ENCODE measurements around the gene TBX3. TPM values are rescaled to one million over a fixed set of nuclear protein-coding genes. Genes with fewer than 3 reads are reported as not detected.

Gene TBX3
- total RNA-seq, 4 donors from 2014 or later: 15.2 to 48.1 (median 35.4) TPM

GRCh38 chr12:114665411-114666260, 18.3 kb downstream of the TBX3 start:
- H3K4me3 ChIP-seq (ENCODE audit: low read depth, poor library complexity, severe bottlenecking): no peak overlapping the region
- no peak for DNase-seq (ENCODE audit: low spot score in 2 of 2)
- no peak for TF ChIP-seq CTCF (IDR thresholded peaks at IDR 0.05)
- TF ChIP-seq POLR2A (IDR thresholded peaks at IDR 0.05): no peak
- intact Hi-C loops (cut with DNase I; ENCODE audit: low total_unique reads): loop anchor here (5.0 to 10.0 kb wide), 3 partner anchors 969 to 1252 kb away; no protein-coding TSS in a partner anchor
- WGBS, 2 donors: 33 to 34% methylated on average over 47 to 54 of the region's 54 CpGs

DNA sequence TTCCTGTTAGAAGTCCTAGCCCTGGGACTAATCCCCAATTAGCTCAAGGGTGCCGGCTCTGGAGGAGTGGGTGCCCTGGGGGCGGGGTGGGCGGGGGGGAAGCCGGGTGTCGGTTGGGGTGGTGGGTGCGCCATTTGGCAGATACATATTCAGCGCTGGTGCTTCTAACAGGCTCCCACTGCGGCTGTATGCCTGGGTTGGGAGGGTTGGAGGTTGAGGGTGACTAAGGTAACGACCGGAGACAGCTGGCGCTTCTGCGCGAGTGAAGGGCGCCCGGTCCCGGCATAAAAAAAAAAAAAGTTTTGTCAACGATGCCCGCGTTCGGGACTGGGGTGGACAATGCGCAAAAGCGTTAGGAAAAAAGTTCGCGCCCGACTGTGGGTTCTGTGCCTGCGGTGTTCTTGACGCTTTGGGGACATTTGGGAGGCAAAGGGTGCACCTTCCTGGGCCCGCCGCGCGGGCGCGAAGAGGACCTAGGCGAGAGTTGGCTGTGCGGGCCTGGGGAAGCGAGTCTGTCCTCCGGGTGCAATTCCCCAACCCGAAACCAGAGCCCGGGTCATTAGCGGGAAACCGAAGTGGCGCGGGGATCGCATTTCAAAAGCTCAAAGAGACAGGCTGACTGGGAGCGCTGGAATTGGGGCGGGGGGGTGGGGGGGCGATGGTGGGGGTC, 19.2 kb downstream of the TBX3 start:
- DNase-seq (ENCODE audit: low spot score in 2 of 2): no peak
- WGBS, 2 donors: 15 to 21% methylated on average over 36 to 45 of the region's 47 CpGs
- no peak overlapping the region for H3K4me3 ChIP-seq (ENCODE audit: low read depth, poor library complexity, severe bottlenecking)
- TF ChIP-seq POLR2A (IDR thresholded peaks at IDR 0.05): no peak
- TF ChIP-seq CTCF (IDR thresholded peaks at IDR 0.05): no peak
- intact Hi-C loops (cut with DNase I; ENCODE audit: low total_unique reads): loop anchor here (5.0 to 10.0 kb wide), 3 partner anchors 970 to 1253 kb away; no protein-coding TSS in a partner anchor

- no peak overlapping the region for H3K4me3 ChIP-seq (ENCODE audit: low read depth, poor library complexity, severe bottlenecking)
- 0 to 4% methylated on average over 3 of the region's 3 CpGs for WGBS, 2 donors
- peak; percentile 80 to 97 for DNase-seq (ENCODE audit: low spot score in 2 of 2)
- TF ChIP-seq CTCF (IDR thresholded peaks at IDR 0.05) (peak in 1 of 3 donors; percentile 94), POLR2A (IDR thresholded peaks at IDR 0.05) (no peak)
- intact Hi-C loops (cut with DNase I; ENCODE audit: low total_unique reads): loop anchor here (10.0 kb wide), 1 partner anchor 972 kb away; no protein-coding TSS in a partner anchor
These were observed 21.3 kb downstream of the TBX3 start for GRCh38 chr12:114662512-114663177.

DNA sequence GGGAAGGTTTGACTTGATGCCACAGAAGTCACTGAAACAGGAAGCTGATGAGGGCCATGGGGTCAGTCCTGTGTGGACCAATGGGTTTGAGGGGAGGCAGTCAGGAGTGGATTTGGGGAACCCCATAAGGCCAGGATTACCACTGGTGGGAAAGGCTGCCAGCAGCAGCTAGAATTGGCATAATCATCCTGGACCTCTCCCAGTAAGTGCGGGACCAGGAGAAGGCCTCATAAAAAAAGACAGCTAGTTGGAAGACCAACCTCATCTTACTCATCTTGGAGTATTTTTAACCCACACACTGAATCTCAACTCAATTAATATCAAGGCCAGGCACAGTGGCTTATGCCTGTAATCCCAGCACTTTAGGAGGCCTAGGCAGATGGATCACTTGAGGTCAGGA, 22.7 kb downstream of the TBX3 start:
- 17 to 32% methylated on average over 1 of the region's 1 CpG for WGBS, 2 donors

More for the DNA sequence above, 22.7 kb downstream of the TBX3 start:
- TF ChIP-seq POLR2A (IDR thresholded peaks at IDR 0.05) (no peak), CTCF (IDR thresholded peaks at IDR 0.05) (no peak)
- intact Hi-C loops (cut with DNase I; ENCODE audit: low total_unique reads): loop anchor here (10.0 kb wide), 1 partner anchor 974 kb away; no protein-coding TSS in a partner anchor
- no peak overlapping the region for H3K4me3 ChIP-seq (ENCODE audit: low read depth, poor library complexity, severe bottlenecking)
- no peak for DNase-seq (ENCODE audit: low spot score in 2 of 2)

All from lower leg skin (tissue), 4 donors.